Hepatocyte (in vitro differentiated cells): ENCODE measurements around the gene CEACAM20.

ENCODE experiments used
- EZH2phosphoT487 ChIP-seq: fragments of 200-600 bp; sonication (generic); IDR thresholded peaks from one replicate; pipeline ENCODE4 v1.6.1; 2018; ENCODE audit warnings: antibody characterized with exemption, mild to moderate bottlenecking, low read depth, moderate library complexity; ENCODE audit not compliant: unreplicated experiment, severe bottlenecking
- TF ChIP-seq, protein P1 (sequence below): fragments of 200-600 bp; sonication (generic); IDR thresholded peaks from 2 replicates; pipeline ENCODE4 v1.5.1; 2016; ENCODE audit warnings: antibody characterized with exemption, mild to moderate bottlenecking; ENCODE audit not compliant: poor library complexity

DNA sequence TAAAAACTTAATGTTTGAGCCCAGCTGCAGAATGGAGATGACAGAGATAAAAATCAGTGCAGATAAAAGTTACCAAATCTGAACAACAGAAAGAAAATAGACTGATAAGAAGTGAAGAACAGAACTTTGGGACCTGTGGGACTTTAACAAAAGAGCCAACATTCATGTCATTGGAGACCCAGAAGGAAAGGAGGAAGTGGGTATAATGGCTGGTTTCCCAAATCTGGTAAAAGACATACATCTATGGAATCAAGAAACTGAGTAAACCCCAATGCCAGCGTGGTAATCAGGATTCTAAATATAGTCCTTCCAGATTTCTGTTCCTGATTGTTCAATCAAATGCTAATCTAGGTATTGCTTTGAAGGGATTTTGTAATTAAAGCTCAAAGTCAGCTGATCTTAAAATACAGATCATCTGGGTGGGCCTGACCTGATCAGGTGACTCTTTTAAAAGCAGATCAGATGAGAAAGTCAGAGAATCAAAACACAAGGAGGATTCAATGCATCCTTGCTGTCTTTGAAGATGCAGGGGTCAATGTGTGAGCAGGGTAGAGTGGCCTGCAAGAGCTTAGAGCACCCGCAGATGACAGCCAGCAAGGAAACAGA lies 25.3 kb upstream of the CEACAM20 start:
- TF ChIP-seq, protein P1, sequence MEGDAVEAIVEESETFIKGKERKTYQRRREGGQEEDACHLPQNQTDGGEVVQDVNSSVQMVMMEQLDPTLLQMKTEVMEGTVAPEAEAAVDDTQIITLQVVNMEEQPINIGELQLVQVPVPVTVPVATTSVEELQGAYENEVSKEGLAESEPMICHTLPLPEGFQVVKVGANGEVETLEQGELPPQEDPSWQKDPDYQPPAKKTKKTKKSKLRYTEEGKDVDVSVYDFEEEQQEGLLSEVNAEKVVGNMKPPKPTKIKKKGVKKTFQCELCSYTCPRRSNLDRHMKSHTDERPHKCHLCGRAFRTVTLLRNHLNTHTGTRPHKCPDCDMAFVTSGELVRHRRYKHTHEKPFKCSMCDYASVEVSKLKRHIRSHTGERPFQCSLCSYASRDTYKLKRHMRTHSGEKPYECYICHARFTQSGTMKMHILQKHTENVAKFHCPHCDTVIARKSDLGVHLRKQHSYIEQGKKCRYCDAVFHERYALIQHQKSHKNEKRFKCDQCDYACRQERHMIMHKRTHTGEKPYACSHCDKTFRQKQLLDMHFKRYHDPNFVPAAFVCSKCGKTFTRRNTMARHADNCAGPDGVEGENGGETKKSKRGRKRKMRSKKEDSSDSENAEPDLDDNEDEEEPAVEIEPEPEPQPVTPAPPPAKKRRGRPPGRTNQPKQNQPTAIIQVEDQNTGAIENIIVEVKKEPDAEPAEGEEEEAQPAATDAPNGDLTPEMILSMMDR = no peak
- no peak for TF ChIP-seq EZH2phosphoT487
